Testis (tissue), 3 donors: ENCODE measurements around the gene PMM2. TPM values are rescaled to one million over a fixed set of nuclear protein-coding genes. Genes with fewer than 3 reads are reported as not detected.

Experiments used
- DNase-seq: peaks from one replicate; pipeline ENCODE4 v3.0.0-alpha.2; 2019
- H3K27ac ChIP-seq, 2 donors: fragments of 200-600 bp; sonication (generic); one replicate each; pipeline ENCODE4 v1.5.1; 2019
- H3K27me3 ChIP-seq: fragments of 200-600 bp; sonication (generic); one replicate; pipeline ENCODE4 v1.5.1; 2019
- H3K36me3 ChIP-seq: fragments of 200-600 bp; sonication (generic); one replicate; pipeline ENCODE4 v1.5.1; 2017; ENCODE audit warnings: low read depth; ENCODE audit errors: missing control alignments
- H3K4me1 ChIP-seq: fragments of 200-600 bp; sonication (generic); one replicate; pipeline ENCODE4 v1.5.1; 2019
- H3K4me3 ChIP-seq, 2 donors: fragments of 200-600 bp; sonication (generic); one replicate each; pipeline ENCODE4 v1.5.1; 2017 to 2019
- H3K9me3 ChIP-seq: fragments of 200-600 bp; sonication (generic); one replicate; pipeline ENCODE4 v1.5.1; 2017
- CTCF ChIP-seq, 3 experiments: fragments of 450-650 bp in 2 of 3; fragments of 200-600 bp in 1 of 3; sonication (generic) in 1 of 3; IDR thresholded peaks; one replicate each; pipeline ENCODE4 v1.5.1; 2016 to 2019; ENCODE audit warnings: antibody characterized with exemption in 3 of 3, mild to moderate bottlenecking in 2 of 3, moderate library complexity in 1 of 3
- POLR2A ChIP-seq: fragments of 450-650 bp; IDR thresholded peaks from one replicate; pipeline ENCODE4 v1.6.1; 2017; ENCODE audit warnings: antibody characterized with exemption, mild to moderate bottlenecking, moderate library complexity
- WGBS, 2 donors: methylation state at CpG; one replicate each; pipeline ENCODE4 v1.1.5; 2018; 5-methylcytosine and 5-hydroxymethylcytosine counted together
- intact Hi-C: fragments of 100-400 bp; cut with DNase I; formaldehyde crosslinking; loops from one replicate; pipeline ENCODE4 v1.15.1; 2023; ENCODE audit warnings: low total_unique reads
- polyA plus RNA-seq: library from polyadenylated mRNA; stranded (reverse); fragments of 350-450 nt; fragmentation: Illumina TruSeq; extraction: RNeasy Lipid Tissue Mini Kit (QIAGEN cat#74804); gene quantifications from one replicate; pipeline ENCODE4 v1.2.3, GENCODE V29; 2014; ENCODE audit warnings: low read depth, low replicate concordance; ENCODE audit not compliant: insufficient read depth
- total RNA-seq, 2 donors: library from RNA; depleted of rRNA; stranded (reverse); fragments of >200 nt; gene quantifications; one replicate each; pipeline ENCODE4 v1.2.3, GENCODE V29; 2016

PMM2 gene
- total and polyA plus RNA-seq, 3 donors from 2014 or later = 15.4 to 36.6 (median 25.8) TPM

DNA sequence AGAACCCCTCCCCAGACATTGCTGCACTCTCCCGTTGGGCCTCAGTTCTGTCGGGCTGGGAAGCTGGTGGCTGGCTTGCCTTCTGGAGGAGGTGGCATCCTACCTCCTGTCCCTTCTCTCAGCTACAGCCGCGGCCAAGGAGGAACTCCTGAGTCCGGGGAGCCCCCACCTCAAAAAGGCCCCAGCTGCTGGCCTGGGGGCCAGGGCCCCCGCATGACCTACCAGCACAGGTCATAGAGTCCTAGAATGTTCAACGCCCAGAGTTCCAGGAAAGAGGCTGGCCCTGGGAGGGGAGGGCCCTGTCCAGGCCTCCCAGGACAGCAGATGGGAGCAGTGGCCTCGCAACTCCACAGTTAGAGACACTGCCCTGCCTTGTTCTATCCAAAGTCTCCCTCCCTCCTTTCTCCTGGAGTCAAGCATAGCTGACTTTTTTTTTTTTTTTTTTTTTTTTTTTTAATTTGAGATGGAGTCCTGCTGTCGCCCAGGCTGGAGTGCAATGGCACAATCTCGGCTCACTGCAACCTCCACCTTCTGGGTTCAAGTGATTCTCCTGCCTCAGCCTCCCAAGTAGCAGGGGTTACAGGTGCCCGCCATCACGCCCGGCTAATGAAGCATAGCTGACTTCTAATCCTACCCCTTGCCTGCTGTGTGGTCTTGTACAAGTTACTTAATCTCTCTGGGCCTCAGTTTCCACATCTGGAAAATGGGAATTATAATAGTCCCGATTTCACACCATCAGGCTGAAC lies 64.1 kb downstream of the PMM2 start:
- no peaks in the 10 kb centered on the region for H3K27me3 ChIP-seq
- no peak overlapping the region for H3K4me3 ChIP-seq
- peak; percentile 75 for DNase-seq
- no peak overlapping the region for H3K27ac ChIP-seq
- no peaks in the 10 kb centered on the region for H3K9me3 ChIP-seq
- 57 to 79% methylated on average over 14 of the region's 14 CpGs for WGBS, 2 donors
- intact Hi-C loops = no loop called here
- no peaks in the 10 kb centered on the region for H3K36me3 ChIP-seq
- no peak for TF ChIP-seq CTCF (IDR thresholded peaks at IDR 0.05)
- TF ChIP-seq POLR2A = no peak
- peaks cover 62% of the 10 kb centered on the region for H3K4me1 ChIP-seq

- H3K9me3 ChIP-seq = no peaks in the 10 kb centered on the region
- H3K36me3 ChIP-seq = no peaks in the 10 kb centered on the region
- DNase-seq = no peak
- H3K27ac ChIP-seq = no peak overlapping the region
- peaks cover 67% of the 10 kb centered on the region for H3K4me1 ChIP-seq
- H3K27me3 ChIP-seq = no peaks in the 10 kb centered on the region
- intact Hi-C loops = no loop called here
- WGBS, 2 donors = 83 to 88% methylated on average over 14 of the region's 14 CpGs
- no peak overlapping the region for H3K4me3 ChIP-seq
- TF ChIP-seq CTCF (IDR thresholded peaks at IDR 0.05) (no peak), POLR2A (no peak)
These were observed 64.9 kb downstream of the PMM2 start for GRCh38 chr16:8862309-8863130.

GRCh38 chr16:8863594-8864424 lies 66.2 kb downstream of the PMM2 start:
- Histone ChIP-seq H3K4me3 (no peak overlapping the region), H3K9me3 (no peaks in the 10 kb centered on the region), H3K27me3 (no peaks in the 10 kb centered on the region), H3K36me3 (no peaks in the 10 kb centered on the region), H3K27ac (peak overlapping the region; percentile 21 to 32), H3K4me1 (peaks cover 67% of the 10 kb centered on the region)
- 78 to 88% methylated on average over 12 to 17 of the region's 17 CpGs for WGBS, 2 donors
- intact Hi-C loops = no loop called here
- peak; percentile 93 for DNase-seq
- no peak for TF ChIP-seq CTCF (IDR thresholded peaks at IDR 0.05)
- no peak for TF ChIP-seq POLR2A

DNA sequence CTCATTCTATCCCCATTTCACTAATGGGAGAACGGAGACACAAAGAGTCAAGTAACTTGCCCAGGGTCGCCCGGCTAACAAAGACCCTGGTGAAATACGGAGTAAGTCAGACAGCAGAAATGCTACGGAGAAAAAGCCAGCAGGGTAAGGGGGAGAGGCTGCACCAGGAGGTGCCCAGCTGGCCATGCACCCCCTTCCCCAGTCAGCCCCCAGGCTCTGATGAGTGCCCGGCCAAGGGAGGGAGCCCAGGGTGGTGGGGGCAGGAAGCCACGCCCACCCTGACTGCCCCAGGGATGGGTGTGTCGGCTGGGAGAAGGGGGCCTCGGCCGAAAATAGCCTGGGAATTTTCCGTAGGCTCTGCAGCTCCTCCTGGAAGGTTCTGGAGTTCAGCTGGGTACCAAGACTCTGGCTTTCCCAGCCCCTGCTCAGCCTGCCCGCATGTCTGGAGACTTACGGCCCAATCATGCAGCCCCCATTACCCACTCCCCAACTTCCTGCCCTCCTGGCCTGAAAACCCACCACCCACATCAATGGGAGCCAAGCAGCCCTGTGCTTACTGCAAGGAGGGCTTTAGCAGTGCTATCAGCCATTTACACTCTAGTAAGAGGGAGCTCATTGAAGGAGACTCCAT lies 67.0 kb downstream of the PMM2 start:
- no peaks in the 10 kb centered on the region for H3K27me3 ChIP-seq
- no peak for DNase-seq
- H3K27ac ChIP-seq = peak overlapping the region; percentile 21 to 32
- TF ChIP-seq CTCF (IDR thresholded peaks at IDR 0.05) (no peak), POLR2A (no peak)
- peaks cover 67% of the 10 kb centered on the region for H3K4me1 ChIP-seq
- no peaks in the 10 kb centered on the region for H3K36me3 ChIP-seq
- 39 to 61% methylated on average over 12 to 13 of the region's 13 CpGs for WGBS, 2 donors
- H3K9me3 ChIP-seq = no peaks in the 10 kb centered on the region
- H3K4me3 ChIP-seq = no peak overlapping the region
- intact Hi-C loops = no loop called here
